ENCODE results near the gene RPS6KA2.

RPS6KA2 gene

DNA sequence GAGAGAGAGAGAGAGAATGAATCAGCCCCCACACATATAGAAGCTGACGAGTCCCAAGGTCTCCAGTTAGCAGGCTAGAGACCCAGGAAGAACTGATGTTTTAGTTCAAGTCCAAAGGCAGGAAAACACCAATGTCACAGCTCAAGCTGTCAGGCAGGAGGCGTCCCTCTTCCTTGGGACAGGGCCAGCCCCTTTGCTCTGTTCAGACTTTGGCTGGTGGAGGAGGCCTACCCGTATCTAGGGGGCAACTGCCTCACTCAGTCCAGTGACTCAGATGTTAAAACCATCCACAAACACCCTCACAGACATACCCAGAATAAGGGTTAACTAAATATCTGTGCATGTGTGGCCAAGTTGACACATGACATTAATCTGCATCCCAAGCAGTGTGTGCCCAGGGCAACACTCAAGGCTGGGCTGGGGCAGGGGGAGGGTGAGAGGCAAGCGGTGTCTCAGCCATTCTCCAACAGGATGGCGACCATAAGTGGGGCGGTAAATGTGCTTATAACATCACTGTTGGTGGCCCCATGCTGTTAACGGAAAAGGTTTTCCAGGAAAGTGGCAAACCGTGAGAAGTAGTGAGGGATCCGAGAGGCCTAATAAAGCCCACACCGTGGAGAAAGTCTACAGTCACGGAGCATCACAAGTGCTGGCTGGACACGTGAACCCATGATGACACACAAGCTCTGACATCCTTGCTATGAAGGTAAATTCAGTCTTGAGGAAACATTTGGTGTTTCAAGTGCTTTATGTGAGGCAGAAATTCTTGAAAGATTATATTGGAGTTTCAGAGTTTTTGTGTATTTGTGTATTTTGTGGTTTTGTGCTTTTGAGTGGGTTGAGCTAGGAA lies 68.7 kb downstream of the RPS6KA2 start:
- no peak overlapping the region for H3K4me3 ChIP-seq (ENCODE audit: low read depth, low read length)
- no peak for DNase-seq (ENCODE audit: low read depth)
- TF ChIP-seq, protein P1, sequence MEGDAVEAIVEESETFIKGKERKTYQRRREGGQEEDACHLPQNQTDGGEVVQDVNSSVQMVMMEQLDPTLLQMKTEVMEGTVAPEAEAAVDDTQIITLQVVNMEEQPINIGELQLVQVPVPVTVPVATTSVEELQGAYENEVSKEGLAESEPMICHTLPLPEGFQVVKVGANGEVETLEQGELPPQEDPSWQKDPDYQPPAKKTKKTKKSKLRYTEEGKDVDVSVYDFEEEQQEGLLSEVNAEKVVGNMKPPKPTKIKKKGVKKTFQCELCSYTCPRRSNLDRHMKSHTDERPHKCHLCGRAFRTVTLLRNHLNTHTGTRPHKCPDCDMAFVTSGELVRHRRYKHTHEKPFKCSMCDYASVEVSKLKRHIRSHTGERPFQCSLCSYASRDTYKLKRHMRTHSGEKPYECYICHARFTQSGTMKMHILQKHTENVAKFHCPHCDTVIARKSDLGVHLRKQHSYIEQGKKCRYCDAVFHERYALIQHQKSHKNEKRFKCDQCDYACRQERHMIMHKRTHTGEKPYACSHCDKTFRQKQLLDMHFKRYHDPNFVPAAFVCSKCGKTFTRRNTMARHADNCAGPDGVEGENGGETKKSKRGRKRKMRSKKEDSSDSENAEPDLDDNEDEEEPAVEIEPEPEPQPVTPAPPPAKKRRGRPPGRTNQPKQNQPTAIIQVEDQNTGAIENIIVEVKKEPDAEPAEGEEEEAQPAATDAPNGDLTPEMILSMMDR (IDR thresholded peaks at IDR 0.05; ENCODE audit: control insufficient read depth, extremely low read depth, insufficient read depth) = no peak

DNA sequence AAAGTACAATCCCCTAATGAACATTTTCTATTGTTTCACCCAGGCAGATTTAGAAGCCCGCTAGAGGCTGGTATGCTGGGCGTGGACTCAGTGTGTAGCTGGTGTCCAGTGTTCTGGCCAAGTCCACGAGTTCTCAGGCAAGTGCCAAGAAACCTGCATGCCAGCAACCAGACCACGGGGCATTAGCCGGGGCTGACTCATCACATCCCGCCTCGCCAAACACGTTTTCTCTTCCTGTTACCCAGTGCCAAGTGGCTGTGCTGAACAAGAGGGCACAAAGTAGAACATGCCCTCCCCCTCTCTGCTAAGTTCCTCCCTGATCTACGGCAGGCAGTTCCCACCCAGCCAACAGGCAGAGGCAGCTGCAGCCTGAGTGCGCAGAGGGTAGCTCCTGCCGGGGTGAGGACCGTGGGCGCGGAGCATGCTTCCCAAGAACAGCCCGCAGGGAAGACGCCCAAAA lies 70.2 kb downstream of the RPS6KA2 start:
- H3K4me3 ChIP-seq (ENCODE audit: low read depth, low read length) = peak overlapping the region; percentile 44
- peak; percentile 98 for DNase-seq (ENCODE audit: low read depth)
- TF ChIP-seq, protein P1 (IDR thresholded peaks at IDR 0.05; ENCODE audit: control insufficient read depth, extremely low read depth, insufficient read depth) = no peak

DNA sequence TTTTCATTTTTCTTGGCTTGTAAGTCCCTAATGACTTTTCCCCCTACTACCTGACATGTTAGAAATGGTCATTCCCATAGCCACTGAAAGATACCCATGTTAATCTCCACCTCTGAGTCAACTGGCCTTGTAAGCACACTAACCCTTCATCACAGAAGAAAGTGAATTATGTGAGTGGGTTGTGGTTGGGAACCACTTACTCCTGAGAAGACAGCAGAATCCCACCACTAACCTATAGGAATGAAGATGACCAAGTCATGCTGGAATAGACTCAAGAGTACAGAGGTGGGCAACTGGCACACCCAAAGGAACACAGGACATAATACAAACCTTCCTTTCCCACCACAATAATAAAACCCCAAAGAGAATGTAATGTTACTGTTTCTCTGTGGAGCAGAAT lies 70.7 kb downstream of the RPS6KA2 start:
- H3K4me3 ChIP-seq (ENCODE audit: low read depth, low read length) = peak overlapping the region; percentile 44
- no peak for DNase-seq (ENCODE audit: low read depth)
- TF ChIP-seq, protein P1 (IDR thresholded peaks at IDR 0.05; ENCODE audit: control insufficient read depth, extremely low read depth, insufficient read depth) = no peak

DNA sequence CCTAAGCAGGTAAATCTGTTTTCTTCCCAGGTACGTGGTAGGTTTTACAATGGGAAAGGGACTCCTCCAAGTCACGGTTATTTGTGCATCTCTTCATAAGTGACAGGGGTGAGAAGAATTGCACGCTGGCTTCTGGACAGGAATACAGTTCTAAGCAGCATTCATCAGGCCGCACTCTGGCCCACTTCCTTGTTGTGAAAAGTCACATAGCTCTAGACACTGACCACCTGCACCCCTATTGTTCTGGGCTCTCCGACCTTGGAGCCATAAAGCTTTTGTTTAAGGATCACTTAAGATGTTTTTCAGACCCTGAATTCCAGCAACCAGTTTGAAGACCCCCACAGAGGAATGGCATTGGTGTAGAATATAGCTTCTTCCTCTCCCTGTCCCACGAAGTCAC lies 72.0 kb downstream of the RPS6KA2 start:
- H3K4me3 ChIP-seq (ENCODE audit: low read depth, low read length) = no peak overlapping the region
- TF ChIP-seq, protein P1 (IDR thresholded peaks at IDR 0.05; ENCODE audit: control insufficient read depth, extremely low read depth, insufficient read depth) = no peak
- DNase-seq (ENCODE audit: low read depth) = no peak

DNA sequence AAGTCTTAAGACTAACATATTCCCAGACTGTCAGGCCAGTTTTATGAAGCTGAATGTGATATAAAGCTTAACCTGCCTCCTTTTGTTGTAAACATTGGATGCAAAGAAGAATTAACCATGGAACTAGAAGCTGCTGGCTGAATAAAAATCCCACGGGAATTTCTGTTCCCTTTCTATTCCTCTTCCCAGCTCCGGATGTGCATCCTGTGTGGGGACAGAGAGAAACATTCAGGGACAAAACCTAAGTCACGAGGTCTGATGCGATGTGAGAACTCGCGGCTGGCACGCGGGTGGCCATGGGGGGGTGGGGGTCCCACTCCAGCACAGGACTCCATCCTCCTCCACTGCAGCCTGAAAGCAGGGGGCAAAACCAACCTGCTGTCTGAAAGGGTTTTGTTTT lies 72.7 kb downstream of the RPS6KA2 start:
- no peak for DNase-seq (ENCODE audit: low read depth)
- TF ChIP-seq, protein P1 (IDR thresholded peaks at IDR 0.05; ENCODE audit: control insufficient read depth, extremely low read depth, insufficient read depth) = no peak
- H3K4me3 ChIP-seq (ENCODE audit: low read depth, low read length) = no peak overlapping the region

DNA sequence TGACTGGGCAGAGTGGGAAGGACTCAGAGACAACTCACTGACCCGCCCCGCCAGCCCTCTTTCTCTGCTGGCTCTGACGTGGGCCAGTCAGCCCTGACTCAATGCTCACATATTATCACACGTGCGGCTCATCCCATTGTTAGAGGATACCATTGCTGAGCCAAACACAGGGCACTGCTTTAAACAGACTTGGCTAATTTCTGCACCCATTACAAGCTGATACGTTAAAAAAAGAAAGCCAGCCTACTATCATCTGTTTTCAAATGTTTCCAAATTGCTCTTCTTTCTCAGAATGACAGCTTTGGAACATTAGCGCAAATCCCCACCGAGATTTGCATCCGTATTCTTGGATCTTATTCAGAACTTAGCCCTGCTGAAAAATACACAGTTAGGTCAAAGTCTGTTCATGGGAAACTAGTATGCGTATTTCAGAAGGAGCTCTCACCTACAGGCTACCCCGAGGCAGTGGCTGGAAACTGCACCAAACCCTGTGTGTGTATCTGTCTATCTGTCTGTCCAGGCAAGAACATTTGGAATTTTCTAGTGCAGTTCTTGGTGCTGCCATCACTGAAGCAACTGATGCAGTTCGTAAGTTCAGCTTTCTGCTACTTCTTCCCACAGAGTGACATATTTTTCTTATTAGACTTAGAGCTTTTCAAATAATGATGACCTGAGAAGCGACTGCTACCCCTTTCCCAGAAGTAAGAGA lies 73.3 kb downstream of the RPS6KA2 start:
- H3K4me3 ChIP-seq (ENCODE audit: low read depth, low read length) = no peak overlapping the region
- TF ChIP-seq, protein P1 (IDR thresholded peaks at IDR 0.05; ENCODE audit: control insufficient read depth, extremely low read depth, insufficient read depth) = no peak
- no peak for DNase-seq (ENCODE audit: low read depth)

Data from LNCaP clone FGC (cell line).